Dermis microvascular lymphatic vessel endothelial cell (primary cell): ENCODE data around the gene APBB3. TPM values are rescaled to one million over a fixed set of nuclear protein-coding genes. Genes with fewer than 3 reads are reported as not detected.

Experiments used
- DNase-seq, 2 donors: peaks; one replicate each; pipeline versions ENCODE4 v3.0.0 to v3.0.0-alpha.2; 2010; ENCODE audit warnings: low read depth in 2 of 2
- total RNA-seq: library from RNA; depleted of rRNA; stranded (reverse); fragments of >200 nt; gene quantifications from 2 replicates; pipeline ENCODE4 v1.2.1, GENCODE V29; 2014

APBB3 gene
- total RNA-seq, 1 donor from 2014 or later, result 3.3 TPM

DNA sequence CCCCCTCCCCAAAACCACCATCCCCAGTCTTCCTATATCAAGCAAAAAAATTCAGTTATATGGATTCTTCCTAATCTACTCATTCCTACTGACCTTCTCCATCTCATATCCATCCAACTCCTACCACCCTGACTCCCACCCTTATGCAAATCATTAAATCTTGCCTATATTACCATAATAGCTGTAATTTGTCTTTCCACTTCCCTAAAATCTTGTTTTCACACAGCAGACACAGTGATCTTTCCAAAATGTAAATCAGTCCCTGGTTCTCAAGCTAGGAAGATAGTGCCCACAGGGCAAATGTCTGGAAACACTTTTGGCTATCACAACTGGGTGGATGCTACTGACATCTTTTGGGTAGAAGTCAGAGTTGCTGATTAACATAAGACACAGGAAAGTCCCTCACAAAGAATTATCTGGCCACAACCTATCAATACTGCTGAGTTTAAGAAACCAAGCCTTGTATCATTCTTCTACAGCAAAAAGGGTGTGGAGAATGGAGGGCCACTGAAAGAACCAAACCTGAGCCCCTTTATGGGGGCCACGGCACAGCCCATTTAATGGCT is 8.6 kb downstream of the APBB3 start:
- DNase-seq, result no peak

DNA sequence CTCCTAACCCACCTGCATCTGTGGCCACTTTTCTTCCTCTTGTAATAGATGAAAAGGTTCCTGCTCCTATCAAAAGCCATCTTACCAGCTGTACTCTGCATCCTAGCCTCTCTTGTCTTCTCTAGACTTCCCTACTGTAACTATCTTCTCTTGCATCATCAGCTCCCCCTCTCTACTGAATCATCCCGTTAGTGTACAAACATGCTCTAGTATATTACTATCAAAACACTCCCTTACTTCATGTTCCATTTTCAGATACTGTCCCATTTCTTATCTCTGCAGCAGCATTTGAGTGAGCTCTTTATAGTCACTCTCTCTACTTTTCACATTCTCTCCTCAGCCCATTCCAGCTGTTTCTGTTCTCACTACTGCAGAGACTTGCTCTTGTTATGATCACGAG is 9.9 kb downstream of the APBB3 start:
- DNase-seq, result no peak

DNA sequence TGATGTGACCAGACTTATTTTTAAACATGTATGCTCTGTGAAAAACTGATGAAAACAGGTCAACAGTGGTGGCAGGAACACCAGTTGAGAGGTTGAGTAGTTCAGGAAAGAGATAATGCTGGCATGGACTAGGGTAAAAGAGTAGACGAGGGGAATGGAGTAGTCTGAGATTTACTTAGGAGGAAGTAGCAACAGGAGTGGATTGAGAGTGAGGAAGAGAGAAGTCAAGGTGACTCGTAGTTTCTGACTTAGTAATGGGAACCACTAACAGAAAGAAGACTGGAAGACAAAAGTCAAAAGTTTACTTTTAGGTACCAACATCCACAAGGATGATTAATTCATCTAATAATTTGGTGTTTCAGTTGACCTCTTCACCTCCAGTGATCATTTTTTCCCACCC is 10.7 kb downstream of the APBB3 start:
- no peak for DNase-seq

DNA sequence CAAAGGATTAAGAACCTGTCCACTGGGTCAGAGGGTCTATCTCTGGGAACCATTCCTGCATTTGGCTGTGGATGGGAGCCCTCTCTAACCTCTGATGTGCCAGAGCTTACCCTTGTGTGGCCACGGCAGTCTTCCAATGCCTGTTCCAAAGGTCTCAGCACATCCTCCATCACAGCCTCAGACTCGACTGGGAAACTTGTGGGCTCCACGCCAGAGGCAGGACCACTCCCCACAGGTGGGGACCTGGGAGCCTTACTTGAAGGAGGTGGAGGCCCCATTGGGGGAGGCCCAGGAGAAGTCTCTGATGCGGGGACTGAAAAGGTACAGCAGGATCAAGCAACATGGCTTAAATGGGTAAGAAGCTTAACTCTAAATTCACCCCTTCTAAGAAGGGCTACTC is 12.5 kb downstream of the APBB3 start:
- DNase-seq, result no peak

DNA sequence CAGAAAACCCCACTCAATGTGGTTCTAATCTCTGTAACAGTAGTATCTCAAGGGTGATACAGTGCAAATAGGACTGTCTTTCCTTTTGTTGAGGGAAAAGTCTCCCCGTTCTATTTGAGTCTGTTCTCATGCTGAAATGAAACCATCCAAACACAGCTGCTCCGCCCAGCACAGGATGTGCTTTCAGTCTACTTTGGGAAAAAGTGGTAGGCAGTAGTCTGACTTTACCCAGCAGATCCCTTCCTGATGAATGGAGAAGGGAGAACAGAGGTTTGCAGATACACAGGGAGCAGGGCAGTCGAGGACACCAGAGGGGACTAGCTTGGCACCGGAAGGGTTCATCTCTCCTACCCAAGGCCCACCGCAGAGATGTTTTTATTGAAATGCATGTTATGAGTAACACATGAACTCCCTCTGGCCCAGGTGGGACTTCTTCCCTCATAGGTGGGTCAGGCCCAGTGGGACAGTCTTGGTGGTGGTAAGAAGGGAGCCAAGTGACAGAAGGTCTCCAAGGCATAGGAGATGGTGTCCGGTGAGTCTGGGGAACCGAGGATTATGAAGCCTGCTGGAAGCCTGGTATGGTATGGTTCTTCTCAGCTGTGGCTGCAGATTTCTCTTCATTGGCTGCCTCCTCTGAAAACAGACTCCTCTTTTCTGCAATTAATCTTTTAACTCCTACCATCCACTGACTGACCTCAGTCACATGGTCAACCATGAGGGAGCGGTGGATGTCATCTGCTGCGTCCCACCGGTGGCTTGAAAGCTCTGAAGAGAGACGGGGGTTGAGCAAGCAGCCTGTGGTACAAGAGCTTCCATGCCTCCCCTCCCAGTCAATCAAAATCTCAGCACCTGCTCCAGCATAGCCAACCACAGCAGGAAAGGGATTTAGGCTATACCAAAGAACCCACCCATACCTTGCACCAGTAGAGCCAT is 14.0 kb downstream of the APBB3 start:
- DNase-seq, result no peak

DNA sequence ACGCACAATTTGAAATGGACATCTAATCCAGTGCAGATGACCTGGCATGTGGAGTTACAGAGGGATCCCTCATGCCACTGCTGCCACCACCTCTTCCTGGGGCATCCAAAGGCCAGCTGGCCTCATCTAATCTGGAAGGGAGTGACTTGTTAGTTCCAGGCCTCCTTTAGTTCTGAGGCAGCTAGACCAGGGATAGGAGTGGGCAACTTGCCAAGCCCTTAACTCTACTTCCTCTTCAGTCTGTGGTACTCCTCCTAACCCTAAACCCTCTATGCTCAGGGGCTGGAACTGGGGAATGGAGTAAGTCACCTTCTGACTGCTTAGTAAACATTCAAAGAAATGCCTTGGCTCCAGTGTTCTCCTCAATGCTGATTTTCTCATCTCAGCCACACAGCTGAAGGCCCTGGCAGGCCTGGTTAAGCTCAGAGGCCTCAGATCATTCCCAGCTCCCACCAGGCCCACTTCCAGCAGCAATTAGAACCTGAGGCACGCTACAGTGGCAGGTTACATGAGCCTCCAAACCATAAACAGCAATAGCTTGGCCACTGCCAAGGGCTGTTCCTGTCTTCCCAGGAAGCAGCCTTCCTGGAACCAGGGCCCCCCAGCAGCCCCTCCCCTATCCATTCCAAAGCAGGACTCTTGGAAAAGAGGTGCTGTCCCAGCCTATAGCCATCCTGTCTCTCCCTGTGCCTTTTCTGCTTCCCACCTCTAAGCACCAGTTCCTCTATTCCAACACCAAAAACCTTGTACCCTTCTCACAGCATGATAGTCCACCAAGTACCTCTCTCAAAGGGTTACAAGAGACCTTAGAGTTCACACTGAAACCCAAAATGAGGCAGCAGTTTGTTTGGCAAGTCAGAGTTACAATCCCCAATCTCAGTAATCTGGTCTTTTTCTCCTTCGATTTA is 14.9 kb downstream of the APBB3 start:
- DNase-seq, result peak in 1 of 2 donors; percentile 54

DNA sequence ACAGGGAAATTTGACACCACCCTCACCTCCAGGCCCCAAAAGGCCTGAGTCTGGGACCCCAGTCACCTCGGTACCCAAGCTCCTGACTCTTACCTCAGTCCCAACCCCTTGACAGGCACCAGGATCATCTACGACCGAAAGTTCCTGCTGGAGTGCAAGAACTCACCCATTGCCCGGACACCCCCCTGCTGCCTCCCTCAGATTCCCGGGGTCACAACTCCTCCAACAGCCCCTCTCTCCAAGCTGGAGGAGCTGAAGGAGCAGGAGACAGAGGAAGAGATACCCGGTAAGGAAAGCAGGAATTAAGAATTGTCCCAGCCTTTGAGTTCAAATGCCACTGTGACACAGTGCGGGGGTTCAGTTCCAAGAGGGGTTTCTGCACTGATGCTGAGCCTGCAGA is 15.6 kb downstream of the APBB3 start:
- DNase-seq, result no peak

DNA sequence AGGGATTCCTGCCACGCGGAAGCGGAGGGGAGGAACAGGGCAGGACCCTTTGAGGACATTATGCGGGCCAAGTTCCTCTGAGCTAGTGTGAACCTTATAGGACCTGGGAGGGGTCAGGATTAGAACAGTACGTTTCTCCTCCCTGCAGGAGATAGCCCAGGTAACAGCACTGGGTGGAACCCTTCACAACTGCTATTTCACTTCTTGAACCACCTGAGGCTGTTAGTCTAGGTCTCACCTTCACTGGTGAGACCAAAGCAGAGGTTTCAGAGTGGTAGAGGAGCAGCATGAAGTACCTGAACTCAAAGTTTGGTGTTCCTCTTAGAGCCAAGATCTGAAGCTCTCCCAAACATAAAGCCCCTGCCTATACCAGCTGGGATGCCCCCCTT is 16.1 kb downstream of the APBB3 start:
- DNase-seq, result no peak

DNA sequence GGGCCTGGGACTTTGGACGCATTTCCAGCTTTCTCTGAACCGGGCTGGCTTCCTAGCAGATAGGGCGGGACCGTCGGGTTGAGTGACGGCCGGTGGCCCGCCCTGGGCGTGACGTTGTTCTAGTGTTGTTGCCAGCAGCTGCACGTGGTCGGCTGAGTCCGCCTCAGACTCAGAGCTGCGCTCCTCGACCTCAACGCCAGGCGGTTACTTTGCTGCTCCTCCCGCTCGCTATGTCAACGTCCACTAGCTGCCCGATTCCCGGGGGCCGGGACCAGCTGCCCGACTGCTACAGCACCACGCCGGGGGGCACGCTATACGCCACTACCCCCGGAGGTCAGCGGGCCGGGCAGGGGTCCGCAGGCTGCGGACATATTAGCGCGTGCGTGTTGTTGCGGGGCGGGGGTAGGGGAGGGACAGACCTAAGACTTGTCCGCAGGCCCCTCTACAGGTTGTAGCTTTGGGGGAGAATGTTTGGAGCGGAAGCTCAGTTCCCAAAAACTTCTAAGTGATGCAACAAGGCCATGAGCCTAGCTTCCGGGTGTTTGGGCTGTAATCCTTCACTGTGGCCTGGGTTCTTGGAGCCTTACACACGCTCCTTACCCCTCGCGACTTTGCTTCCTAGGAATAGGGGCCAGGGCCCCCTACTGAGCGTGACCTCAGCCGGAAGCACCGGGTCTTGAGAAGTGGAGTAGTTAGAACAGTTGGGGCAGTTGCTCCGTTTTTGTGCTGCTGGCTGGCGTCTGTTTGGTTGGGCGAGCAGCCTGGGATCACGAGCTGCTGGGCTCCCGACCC is 16.7 kb downstream of the APBB3 start, which contains the start of gene EIF4EBP3:
EIF4EBP3 (plus strand) TSS at position 155 of the 792 bp plus-strand sequence; CDS start at position 231, 76 bp downstream.
- peak; percentile 96 to 98 for DNase-seq

DNA sequence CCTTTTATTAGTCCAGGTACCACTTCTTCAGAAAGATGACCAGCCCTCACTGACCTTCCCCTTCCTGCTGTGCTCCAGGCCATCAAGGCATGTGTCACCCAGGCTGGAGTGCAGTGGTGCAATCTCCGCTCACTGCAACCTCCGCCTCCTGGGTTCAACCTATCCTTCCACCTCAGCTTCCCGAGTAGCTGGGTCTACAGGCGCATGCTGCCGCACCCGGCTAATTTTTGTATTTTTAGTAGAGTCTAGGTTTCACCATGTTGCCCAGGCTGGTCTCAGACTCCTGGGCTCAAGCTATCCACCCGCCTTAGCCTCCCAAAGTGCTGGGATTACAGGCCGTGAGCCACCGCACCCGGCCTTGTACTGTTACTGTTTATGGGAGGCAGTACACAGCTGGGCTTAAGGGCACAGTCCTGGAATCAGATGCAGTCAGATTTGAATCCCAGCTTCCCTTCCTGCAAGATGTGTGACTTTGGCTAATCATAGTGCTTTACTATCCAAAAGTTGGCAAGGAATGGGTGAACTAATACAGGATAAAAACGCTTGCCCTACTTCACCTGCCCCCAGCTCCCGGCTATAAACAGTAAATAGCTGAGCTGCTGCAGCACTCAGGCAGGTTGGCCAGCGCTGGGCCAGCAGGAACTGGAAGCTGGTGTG is 17.4 kb downstream of the APBB3 start:
- no peak for DNase-seq

DNA sequence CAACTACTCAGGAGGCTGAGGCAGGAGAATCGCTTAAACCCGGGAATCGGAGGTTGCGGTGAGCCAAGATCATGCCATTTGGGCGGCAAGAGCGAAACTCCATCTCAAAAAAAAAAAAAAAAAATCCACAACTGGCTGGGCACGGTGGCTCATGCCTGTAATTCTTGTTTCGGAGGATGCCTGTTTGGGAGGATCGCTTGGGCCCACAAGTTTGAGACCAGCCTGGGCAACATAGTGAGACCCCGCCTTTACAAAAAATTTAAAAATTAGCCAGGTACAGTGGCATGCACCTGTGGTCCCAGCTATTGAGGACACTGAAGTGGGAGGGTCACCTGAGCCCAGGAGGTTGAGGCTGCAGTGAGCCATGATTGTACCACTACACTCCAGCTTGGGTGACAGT is 18.8 kb downstream of the APBB3 start:
- DNase-seq, result no peak

DNA sequence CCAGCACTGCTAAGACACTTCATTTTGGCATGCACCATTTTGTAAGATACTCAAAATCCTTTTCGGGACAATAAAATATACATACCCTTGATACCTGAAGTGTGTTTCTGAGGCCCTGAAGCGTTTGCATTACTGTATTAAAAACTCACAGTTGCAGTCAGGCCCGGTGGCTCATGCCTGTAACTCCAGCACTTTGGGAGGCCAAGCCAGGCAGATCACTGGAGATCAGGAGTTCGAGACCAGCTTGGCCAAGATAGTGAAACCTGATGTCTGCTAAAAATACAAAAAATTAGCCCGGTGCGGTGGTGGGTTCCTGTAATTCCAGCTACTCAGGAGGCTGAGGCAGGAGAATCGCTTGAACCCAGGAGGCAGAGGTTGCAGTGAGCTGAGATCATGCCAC is 19.4 kb downstream of the APBB3 start:
- no peak for DNase-seq

DNA sequence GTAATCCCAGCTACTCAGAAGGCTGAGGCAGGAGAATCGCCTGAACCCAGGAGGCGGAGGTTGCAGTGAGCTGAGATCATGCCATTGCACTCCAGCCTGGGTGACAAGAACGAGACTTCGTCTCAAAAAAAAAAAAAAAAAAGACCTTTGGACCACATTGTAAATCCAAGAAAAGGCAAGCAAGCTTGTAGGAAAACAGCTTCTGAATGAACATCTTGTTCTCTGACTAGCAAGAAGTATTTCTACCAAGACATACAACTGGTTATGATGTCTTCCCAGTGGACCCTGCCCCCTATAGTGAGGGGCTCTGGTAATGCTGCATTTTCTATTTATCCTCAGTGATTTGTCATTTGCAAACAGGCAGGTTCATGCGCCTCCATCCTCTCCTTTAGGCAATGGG is 21.4 kb downstream of the APBB3 start:
- DNase-seq, result no peak

DNA sequence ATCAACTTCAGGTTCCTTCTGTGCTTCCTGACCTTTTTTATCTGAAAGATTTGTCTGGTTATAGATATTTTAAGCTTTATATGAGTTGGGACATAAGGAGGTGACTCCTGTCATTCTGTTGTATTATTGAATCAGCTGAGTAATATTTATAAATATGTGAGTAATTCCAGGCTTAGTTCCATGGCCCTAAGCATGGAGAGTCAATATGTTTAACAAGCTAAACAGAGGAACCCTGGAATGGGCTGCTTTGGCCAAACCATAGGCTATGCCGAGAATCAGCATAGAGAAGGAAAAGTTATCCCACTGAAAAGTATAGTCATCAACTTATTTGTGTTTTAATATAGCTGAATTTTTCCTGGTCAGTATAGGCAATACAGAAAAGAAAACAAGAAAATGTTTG is 24.2 kb downstream of the APBB3 start:
- no peak for DNase-seq

DNA sequence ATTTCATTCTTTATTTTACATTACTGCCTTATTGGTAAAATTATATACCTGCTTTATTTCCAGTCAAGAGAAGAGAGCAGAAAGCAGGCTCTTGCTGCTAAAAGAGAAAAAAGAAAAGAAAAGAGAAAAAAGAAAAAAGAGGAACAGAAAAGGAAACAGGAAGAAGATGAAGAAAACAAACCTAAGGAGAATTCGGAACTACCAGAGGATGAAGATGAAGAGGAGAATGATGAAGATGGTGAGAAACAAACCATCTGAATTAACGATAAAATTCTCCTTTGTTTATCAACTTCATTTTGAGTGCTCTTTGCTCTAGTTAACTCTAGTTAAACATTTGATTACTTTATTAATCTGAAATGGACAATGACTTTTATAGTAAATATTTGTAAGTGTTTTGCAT is 40.4 kb downstream of the APBB3 start:
- no peak for DNase-seq

DNA sequence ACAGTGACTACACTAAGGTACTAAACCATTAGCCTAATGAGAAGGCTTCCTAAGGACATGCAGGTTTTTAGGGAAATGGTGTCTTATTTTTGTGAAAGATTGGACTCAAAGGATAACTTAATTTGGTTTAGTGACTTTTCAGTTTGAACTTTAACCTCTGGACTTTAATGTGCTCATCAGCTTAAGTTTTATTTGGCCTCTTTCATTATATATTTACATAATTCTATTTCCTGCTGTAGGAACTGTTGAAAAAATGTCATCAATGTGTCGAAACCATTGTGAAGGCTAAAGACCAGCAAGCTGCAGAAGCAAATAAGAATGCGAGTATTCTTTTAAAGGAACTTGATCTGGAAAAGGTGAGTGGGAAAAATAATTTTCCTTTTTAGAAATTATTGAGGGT is 51.3 kb downstream of the APBB3 start:
- no peak for DNase-seq

DNA sequence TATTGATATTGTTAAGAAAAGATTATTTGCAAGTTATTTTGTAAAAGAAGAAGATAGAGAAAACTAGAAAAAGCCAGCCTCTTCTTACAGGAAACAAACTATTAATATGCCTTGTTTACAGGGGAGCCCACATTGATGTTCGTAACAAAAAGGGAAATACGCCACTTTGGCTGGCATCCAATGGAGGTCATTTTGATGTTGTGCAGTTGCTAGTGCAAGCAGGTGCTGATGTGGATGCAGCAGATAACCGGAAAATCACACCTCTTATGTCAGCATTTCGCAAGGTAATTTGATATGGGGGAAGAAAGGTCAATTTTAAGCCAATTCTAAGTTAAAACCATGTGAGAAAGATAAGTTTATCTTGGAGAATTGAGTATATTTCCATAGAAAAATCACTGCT is 54.5 kb downstream of the APBB3 start:
- peak; percentile 48 to 86 for DNase-seq
